ENCODE measurements around the gene RNASE1.

DNA sequence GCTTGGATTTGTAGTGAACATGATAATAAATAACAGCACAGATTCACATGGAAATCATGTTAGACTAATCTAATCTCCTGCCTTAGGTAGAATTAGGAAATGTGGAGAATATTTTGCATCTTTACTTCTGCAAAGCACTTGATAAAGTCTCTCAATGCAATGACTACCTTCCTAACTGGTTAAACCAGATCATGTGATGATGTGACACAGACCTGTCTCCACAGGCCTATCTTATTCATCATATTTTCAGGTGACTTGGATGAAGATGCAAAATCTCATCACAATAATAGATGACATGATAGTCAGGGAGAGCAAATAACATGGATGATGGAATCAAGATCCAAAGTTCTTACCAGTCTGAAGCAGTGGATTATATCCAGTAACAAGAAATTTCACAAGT is 38.5 kb upstream of the RNASE1 start:
- TF ChIP-seq, protein P1, sequence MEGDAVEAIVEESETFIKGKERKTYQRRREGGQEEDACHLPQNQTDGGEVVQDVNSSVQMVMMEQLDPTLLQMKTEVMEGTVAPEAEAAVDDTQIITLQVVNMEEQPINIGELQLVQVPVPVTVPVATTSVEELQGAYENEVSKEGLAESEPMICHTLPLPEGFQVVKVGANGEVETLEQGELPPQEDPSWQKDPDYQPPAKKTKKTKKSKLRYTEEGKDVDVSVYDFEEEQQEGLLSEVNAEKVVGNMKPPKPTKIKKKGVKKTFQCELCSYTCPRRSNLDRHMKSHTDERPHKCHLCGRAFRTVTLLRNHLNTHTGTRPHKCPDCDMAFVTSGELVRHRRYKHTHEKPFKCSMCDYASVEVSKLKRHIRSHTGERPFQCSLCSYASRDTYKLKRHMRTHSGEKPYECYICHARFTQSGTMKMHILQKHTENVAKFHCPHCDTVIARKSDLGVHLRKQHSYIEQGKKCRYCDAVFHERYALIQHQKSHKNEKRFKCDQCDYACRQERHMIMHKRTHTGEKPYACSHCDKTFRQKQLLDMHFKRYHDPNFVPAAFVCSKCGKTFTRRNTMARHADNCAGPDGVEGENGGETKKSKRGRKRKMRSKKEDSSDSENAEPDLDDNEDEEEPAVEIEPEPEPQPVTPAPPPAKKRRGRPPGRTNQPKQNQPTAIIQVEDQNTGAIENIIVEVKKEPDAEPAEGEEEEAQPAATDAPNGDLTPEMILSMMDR (IDR thresholded peaks at IDR 0.05): no peak
- TF ChIP-seq ZNF138 (CRISPR knock-in tag; conservative IDR thresholded peaks at IDR 0.05) (no peak), TP53 (CRISPR knock-in tag; IDR thresholded peaks at IDR 0.05) (no peak), GTF2I (CRISPR knock-in tag; conservative IDR thresholded peaks at IDR 0.05) (no peak), TCF7 (CRISPR knock-in tag; IDR thresholded peaks at IDR 0.05; ENCODE audit: low read depth) (no peak), SMAD4 (CRISPR knock-in tag; IDR thresholded peaks at IDR 0.05) (no peak), ZNF317 (CRISPR knock-in tag; IDR thresholded peaks at IDR 0.05; ENCODE audit: borderline replicate concordance, low read depth) (no peak)
- TF ChIP-seq, protein P2, sequence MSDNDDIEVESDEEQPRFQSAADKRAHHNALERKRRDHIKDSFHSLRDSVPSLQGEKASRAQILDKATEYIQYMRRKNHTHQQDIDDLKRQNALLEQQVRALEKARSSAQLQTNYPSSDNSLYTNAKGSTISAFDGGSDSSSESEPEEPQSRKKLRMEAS (CRISPR knock-in tag; IDR thresholded peaks at IDR 0.05): no peak
- TF ChIP-seq, protein P3, sequence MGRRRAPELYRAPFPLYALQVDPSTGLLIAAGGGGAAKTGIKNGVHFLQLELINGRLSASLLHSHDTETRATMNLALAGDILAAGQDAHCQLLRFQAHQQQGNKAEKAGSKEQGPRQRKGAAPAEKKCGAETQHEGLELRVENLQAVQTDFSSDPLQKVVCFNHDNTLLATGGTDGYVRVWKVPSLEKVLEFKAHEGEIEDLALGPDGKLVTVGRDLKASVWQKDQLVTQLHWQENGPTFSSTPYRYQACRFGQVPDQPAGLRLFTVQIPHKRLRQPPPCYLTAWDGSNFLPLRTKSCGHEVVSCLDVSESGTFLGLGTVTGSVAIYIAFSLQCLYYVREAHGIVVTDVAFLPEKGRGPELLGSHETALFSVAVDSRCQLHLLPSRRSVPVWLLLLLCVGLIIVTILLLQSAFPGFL (CRISPR knock-in tag; IDR thresholded peaks at IDR 0.05; ENCODE audit: borderline replicate concordance): no peak
- TF ChIP-seq, protein P4, sequence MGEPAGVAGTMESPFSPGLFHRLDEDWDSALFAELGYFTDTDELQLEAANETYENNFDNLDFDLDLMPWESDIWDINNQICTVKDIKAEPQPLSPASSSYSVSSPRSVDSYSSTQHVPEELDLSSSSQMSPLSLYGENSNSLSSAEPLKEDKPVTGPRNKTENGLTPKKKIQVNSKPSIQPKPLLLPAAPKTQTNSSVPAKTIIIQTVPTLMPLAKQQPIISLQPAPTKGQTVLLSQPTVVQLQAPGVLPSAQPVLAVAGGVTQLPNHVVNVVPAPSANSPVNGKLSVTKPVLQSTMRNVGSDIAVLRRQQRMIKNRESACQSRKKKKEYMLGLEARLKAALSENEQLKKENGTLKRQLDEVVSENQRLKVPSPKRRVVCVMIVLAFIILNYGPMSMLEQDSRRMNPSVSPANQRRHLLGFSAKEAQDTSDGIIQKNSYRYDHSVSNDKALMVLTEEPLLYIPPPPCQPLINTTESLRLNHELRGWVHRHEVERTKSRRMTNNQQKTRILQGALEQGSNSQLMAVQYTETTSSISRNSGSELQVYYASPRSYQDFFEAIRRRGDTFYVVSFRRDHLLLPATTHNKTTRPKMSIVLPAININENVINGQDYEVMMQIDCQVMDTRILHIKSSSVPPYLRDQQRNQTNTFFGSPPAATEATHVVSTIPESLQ (CRISPR knock-in tag; IDR thresholded peaks at IDR 0.05): no peak

All from WTC11 (cell line).